GM18519 (cell line): ENCODE data around the gene ELAVL4.

ENCODE experiments used
- ATAC-seq: cut with Tn5 transposase; IDR thresholded peaks from one replicate; pipeline ENCODE4 v1.9.1; 2021; ENCODE audit warnings: mild to moderate bottlenecking, moderate library complexity; ENCODE audit not compliant: unreplicated experiment, low FRiP score

Gene ELAVL4

GRCh38 chr1:50175719-50176639 lies 67.3 kb downstream of the ELAVL4 start:
- no peak for ATAC-seq

- no peak for ATAC-seq
These were observed 69.3 kb downstream of the ELAVL4 start for GRCh38 chr1:50177994-50178393.

- ATAC-seq, result no peak
These were observed 70.9 kb downstream of the ELAVL4 start for GRCh38 chr1:50179639-50180038.

- ATAC-seq, result no peak
These were observed 71.6 kb downstream of the ELAVL4 start for GRCh38 chr1:50180367-50180766.

- ATAC-seq, result no peak
These were observed 72.4 kb downstream of the ELAVL4 start for GRCh38 chr1:50181027-50181663.

GRCh38 chr1:50183378-50184133 lies 74.8 kb downstream of the ELAVL4 start:
- ATAC-seq, result no peak

DNA sequence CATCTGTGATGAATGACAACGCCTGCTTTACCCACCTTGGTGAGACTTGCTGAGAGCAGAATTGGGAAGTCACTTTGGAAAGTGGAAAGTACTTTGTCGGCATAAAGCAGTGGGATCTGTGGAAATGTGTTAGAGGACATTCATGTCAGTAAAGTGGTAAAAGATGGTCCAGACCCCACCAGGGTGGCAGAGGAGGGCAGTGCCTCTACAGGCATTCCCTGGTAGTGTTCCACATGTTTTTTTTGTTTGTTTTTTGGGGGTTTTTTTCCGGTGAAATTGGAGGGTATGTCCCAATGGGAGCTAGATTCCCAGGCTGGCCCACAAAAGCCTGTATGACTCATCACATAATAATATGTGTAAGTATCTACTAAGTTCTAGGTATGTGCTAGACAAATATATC lies 80.6 kb downstream of the ELAVL4 start:
- ATAC-seq, result no peak

- ATAC-seq, result no peak
These were observed 84.3 kb downstream of the ELAVL4 start for GRCh38 chr1:50193002-50193401.

DNA sequence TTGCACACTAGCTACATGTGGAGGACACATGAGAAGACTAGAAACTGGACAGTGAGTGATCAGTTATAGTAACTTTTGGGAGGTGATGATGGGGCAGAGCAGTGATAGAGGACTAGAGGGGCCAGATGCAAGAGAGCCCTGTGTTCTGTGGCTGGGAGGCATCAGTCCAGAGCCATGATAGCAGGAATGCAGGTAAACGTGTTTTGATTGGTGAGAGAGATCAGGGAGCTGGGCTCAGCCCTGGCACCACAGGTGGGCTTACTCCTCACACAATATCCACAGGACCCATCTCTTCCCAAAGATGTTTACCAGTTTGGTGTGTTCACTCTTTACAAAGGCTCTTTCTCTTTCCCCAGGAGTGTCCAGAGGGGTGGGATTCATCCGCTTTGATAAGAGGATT lies 86.5 kb downstream of the ELAVL4 start:
- ATAC-seq, result no peak

GRCh38 chr1:50196081-50196480 lies 87.4 kb downstream of the ELAVL4 start:
- ATAC-seq, result no peak

DNA sequence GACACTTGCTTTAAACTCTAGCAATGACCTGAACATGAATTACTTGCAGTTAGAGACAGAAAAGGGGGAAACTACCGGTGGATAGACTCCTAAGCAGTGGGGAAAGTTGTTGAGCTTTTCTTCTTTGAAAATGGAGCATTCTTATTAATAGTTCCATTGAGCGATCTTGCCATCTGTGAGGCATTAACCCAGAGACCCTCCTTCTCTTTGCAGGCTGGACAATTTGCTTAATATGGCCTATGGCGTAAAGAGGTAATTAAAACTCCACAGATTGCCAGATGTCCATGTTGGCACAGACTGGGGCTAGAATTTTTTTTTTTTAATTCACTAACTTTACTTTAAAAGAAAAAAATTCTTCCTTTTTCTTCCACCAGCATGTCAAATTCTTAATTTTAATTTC lies 88.5 kb downstream of the ELAVL4 start:
- ATAC-seq, result no peak

GRCh38 chr1:50208315-50208714 lies 99.6 kb downstream of the ELAVL4 start:
- ATAC-seq, result no peak

- ATAC-seq, result no peak
These were observed 100.0 kb downstream of the ELAVL4 start for GRCh38 chr1:50208756-50209155.

DNA sequence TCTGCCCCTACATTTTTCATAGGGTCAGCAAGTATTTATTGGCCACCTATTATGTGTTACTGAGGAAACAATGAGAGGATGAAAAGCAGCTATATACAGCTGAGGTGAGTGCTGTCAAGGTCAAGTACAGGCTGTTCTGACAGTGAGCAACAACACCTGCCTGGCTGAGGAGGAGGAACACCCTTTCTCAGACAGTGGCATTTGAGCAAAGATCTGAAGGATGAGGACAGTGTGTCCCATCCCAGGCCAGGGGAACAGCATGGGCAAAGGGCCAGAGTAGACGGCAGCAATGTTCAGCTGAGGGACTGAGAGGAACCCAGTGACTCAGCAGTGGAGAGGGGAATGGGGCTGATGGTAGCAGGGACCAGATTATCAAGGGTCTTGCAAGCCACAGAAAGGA lies 101.0 kb downstream of the ELAVL4 start:
- no peak for ATAC-seq

GRCh38 chr1:50213505-50213904 lies 104.8 kb downstream of the ELAVL4 start:
- no peak for ATAC-seq

DNA sequence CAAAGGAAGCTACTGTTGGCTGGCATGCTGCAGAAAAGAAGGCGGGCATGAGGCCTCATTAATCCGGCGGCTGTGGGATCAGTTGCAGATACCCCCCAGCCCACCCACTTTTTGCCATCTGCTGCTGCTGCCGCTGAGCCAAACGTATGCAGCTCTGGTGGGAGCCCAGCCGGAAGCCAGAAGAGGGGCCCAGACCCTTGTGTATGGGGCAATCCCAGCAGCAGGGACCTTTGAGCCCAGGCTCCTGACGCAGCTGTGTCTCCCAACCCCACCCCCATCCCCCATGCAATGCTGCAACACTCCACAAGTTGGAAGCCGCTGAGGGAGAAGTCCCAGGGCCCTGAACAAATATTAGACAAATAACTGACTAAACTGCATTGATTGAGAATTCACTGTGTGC lies 106.0 kb downstream of the ELAVL4 start:
- no peak for ATAC-seq

DNA sequence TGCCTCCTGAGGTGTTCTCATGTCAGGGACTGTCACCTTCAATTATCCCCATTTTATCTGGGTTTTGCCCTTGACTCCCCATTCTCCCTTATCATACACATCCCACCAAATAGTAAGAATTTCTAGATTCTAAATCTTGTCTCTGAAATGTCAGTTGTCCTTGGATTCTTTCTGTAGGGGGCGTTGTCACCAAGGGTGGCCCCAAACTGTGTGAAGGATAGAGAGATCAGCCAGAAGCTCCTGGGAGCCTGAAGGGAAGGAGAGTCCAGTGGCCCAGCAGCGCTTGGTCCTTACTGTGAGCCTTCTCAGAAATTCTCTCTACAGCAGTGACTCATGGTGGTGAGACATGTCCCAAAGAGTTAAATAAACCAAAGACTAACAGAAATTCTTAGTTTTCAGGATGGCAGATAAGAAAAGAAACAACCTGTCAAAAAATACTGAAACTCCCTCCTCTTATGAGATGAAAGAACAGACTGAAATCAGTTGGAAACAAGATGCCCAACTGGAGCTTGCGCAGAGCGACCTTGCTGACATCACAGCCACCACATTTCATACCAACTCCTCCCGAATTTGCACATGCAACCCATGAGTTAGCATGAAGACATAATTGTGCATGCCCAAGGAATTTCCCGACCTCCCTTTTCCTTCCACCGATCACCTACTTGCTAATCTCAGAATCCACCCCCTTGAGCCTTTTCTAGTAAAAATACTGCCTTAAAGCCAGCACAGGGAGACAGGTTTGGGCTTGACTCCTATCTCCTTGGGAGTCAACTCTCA lies 109.8 kb downstream of the ELAVL4 start:
- ATAC-seq, result no peak

DNA sequence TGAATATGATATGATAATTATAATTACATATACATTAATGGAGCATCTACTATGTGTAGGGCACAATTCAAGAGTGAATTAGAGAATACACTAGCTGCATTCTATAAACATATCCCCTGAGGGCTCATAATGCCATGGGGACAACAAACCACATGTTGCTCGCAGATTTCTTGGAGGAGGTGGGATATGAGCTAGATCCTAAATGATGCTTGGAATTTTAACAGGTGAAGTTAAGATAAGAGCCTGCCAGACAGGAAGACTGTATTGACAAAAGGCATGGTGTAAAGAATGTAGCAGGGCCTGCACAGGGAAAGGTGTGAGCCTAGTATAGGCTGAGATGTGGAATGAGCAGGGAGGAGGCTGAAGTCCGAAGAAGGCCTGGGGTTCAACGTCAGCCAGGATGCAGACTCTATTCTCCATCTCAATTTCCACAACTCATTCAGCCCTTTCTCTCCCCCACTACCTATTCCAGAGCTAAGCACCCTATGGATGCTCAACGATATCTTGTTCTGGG lies 120.2 kb downstream of the ELAVL4 start:
- no peak for ATAC-seq

GRCh38 chr1:50231209-50231608 lies 122.5 kb downstream of the ELAVL4 start:
- no peak for ATAC-seq

DNA sequence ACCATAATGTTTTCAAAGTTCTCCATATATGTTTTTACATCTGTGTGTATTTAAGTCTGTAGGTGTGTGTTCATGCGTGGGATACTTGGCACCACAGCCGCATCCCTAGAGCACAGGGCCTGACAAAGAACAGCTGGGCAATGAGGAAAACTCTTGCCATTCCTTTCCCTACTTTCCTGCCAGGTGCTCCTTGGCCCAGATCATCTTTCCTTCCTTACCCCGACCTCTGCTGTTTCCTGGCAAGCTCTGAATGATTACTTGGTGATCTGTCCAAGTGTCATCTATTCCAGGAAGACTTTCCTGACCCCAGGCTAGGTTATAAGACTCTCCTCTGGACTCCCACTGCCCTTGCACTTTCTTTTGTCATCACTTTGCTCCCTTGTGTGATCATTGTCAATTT lies 123.6 kb downstream of the ELAVL4 start:
- ATAC-seq, result no peak
